Uterus (tissue), 4 donors: ENCODE data around the gene NHS. TPM values are rescaled to one million over a fixed set of nuclear protein-coding genes. Genes with fewer than 3 reads are reported as not detected.

ENCODE experiments used
- DNase-seq, 2 donors: peaks; one replicate each; pipeline ENCODE4 v3.0.0-alpha.2; 2019 to 2020
- H3K27ac ChIP-seq, 2 donors: fragments of 200-600 bp; sonication (generic); 1 replicate in 1 of 2; 2 replicates in 1 of 2; pipeline ENCODE4 v1.5.1; 2016 to 2018
- H3K27me3 ChIP-seq, 2 donors: fragments of 200-600 bp; sonication (generic); one replicate each; pipeline ENCODE4 v1.5.1; 2018 to 2019; ENCODE audit warnings: control low read depth in 1 of 2
- H3K36me3 ChIP-seq, 2 donors: fragments of 200-600 bp; sonication (generic); one replicate each; pipeline ENCODE4 v1.5.1; 2019; ENCODE audit warnings: control low read depth in 1 of 2
- H3K4me1 ChIP-seq, 2 donors: fragments of 200-600 bp; sonication (generic); one replicate each; pipeline ENCODE4 v1.5.1; 2018 to 2019; ENCODE audit warnings: control low read depth in 1 of 2
- H3K4me3 ChIP-seq, 2 donors: fragments of 200-600 bp; sonication (generic); 1 replicate in 1 of 2; 2 replicates in 1 of 2; pipeline ENCODE4 v1.5.1; 2018 to 2019; ENCODE audit warnings: mild to moderate bottlenecking in 1 of 2
- H3K9me3 ChIP-seq, 2 donors: fragments of 200-600 bp; sonication (generic); one replicate each; pipeline ENCODE4 v1.5.1; 2019; ENCODE audit warnings: control low read depth in 1 of 2
- POLR2A ChIP-seq, 2 donors: fragments of 450-650 bp; IDR thresholded peaks; one replicate each; pipeline ENCODE4 v1.6.1; 2016; ENCODE audit warnings: antibody characterized with exemption in 2 of 2, mild to moderate bottlenecking in 1 of 2, moderate library complexity in 1 of 2
- intact Hi-C: fragments of 100-400 bp; cut with DNase I; formaldehyde crosslinking; loops from one replicate; pipeline ENCODE4 v1.15.1; 2023; ENCODE audit warnings: low total_unique reads
- total RNA-seq, 4 donors: library from RNA; depleted of rRNA in 3 of 4; stranded (reverse); fragments of >200 nt in 3 of 4; gene quantifications; one replicate each; pipeline versions ENCODE4 v1.1.0 to v1.2.4, GENCODE V29; 2014 to 2023
- TF ChIP-seq, protein P1 (sequence below), 4 experiments: fragments of 200-600 bp in 2 of 4; fragments of 450-650 bp in 2 of 4; sonication (generic) in 2 of 4; IDR thresholded peaks; one replicate each; pipeline ENCODE4 v1.5.1; 2016 to 2019; ENCODE audit warnings: antibody characterized with exemption in 4 of 4, mild to moderate bottlenecking in 2 of 4, moderate library complexity in 1 of 4
- donor health status: DM: yes; HTN: yes; CAD: no.

NHS gene
- total RNA-seq, 4 donors from 2014 or later, result 3.5 to 14.3 (median 9.5) TPM

DNA sequence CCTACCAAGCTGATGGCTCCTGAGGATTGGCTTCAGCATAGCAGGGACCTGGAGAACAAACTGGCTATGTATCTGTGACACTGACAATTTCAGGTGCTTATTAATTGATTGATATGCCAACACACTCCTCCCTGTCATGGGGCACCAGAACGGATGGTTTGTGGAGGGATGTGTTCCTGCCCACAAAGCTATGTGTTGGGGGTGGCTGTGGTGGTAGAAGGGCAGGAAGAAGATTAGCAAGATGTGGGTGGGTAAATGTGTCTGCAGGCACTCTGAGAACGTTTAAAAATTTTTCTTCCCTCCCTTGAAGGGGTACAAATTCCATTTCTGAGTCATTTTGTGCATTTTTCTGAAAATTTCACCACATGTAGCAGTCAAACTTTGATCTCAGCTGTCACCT, 307.3 kb downstream of the NHS start:
- no peaks in the 10 kb centered on the region for H3K27me3 ChIP-seq
- no peaks in the 10 kb centered on the region for H3K9me3 ChIP-seq
- H3K36me3 ChIP-seq, result no peaks in the 10 kb centered on the region
- TF ChIP-seq, protein P1, sequence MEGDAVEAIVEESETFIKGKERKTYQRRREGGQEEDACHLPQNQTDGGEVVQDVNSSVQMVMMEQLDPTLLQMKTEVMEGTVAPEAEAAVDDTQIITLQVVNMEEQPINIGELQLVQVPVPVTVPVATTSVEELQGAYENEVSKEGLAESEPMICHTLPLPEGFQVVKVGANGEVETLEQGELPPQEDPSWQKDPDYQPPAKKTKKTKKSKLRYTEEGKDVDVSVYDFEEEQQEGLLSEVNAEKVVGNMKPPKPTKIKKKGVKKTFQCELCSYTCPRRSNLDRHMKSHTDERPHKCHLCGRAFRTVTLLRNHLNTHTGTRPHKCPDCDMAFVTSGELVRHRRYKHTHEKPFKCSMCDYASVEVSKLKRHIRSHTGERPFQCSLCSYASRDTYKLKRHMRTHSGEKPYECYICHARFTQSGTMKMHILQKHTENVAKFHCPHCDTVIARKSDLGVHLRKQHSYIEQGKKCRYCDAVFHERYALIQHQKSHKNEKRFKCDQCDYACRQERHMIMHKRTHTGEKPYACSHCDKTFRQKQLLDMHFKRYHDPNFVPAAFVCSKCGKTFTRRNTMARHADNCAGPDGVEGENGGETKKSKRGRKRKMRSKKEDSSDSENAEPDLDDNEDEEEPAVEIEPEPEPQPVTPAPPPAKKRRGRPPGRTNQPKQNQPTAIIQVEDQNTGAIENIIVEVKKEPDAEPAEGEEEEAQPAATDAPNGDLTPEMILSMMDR (IDR thresholded peaks at IDR 0.05), result no peak
- no peak for TF ChIP-seq POLR2A (IDR thresholded peaks at IDR 0.05)
- no peaks in the 10 kb centered on the region for H3K4me1 ChIP-seq
- H3K27ac ChIP-seq, result no peak overlapping the region
- DNase-seq, result no peak
- intact Hi-C loops, result no loop called here
- no peak overlapping the region for H3K4me3 ChIP-seq

GRCh38 chrX:17685026-17685425, 310.0 kb downstream of the NHS start:
- intact Hi-C loops, result no loop called here
- no peaks in the 10 kb centered on the region for H3K36me3 ChIP-seq
- no peak overlapping the region for H3K27ac ChIP-seq
- H3K9me3 ChIP-seq, result no peaks in the 10 kb centered on the region
- no peaks in the 10 kb centered on the region for H3K4me1 ChIP-seq
- H3K27me3 ChIP-seq, result no peaks in the 10 kb centered on the region
- TF ChIP-seq, protein P1 (IDR thresholded peaks at IDR 0.05), result no peak
- TF ChIP-seq POLR2A (IDR thresholded peaks at IDR 0.05), result no peak
- DNase-seq, result no peak
- H3K4me3 ChIP-seq, result no peak overlapping the region

DNA sequence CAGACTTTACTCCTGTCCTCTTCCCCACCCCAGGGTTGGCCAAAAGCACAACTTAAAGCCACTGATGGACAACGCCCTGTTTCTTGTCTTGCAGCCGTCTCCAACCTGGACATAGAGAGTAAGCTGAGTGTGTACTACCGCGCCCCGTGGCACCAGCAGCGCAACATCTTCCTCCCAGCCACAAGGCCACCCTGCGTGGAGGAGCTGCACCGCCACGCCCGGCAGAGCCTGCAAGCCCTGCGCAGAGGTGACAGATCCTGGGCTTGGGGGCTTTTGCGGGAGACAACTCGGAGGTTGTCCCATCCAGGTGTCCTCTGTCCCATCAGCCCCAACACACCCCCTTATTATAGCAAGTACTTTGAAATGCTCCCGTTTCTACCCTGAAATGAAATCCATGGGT, 312.6 kb downstream of the NHS start:
- no peaks in the 10 kb centered on the region for H3K4me1 ChIP-seq
- DNase-seq, result no peak
- no peaks in the 10 kb centered on the region for H3K36me3 ChIP-seq
- H3K9me3 ChIP-seq, result no peaks in the 10 kb centered on the region
- H3K27me3 ChIP-seq, result no peaks in the 10 kb centered on the region
- no peak for TF ChIP-seq POLR2A (IDR thresholded peaks at IDR 0.05)
- TF ChIP-seq, protein P1 (IDR thresholded peaks at IDR 0.05), result no peak
- intact Hi-C loops, result no loop called here
- H3K27ac ChIP-seq, result no peak overlapping the region
- no peak overlapping the region for H3K4me3 ChIP-seq

- Histone ChIP-seq H3K4me1 (no peaks in the 10 kb centered on the region), H3K36me3 (no peaks in the 10 kb centered on the region), H3K9me3 (no peaks in the 10 kb centered on the region), H3K27ac (peak overlapping the region; percentile 42 to 50), H3K27me3 (no peaks in the 10 kb centered on the region), H3K4me3 (no peak overlapping the region)
- intact Hi-C loops, result no loop called here
- TF ChIP-seq, protein P1 (IDR thresholded peaks at IDR 0.05), result peak; percentile 59 to 78 (median 70)
- TF ChIP-seq POLR2A (IDR thresholded peaks at IDR 0.05), result no peak
- peak; percentile 39 to 76 for DNase-seq
Measured at GRCh38 chrX:17689971-17690409, 315.0 kb downstream of the NHS start.

DNA sequence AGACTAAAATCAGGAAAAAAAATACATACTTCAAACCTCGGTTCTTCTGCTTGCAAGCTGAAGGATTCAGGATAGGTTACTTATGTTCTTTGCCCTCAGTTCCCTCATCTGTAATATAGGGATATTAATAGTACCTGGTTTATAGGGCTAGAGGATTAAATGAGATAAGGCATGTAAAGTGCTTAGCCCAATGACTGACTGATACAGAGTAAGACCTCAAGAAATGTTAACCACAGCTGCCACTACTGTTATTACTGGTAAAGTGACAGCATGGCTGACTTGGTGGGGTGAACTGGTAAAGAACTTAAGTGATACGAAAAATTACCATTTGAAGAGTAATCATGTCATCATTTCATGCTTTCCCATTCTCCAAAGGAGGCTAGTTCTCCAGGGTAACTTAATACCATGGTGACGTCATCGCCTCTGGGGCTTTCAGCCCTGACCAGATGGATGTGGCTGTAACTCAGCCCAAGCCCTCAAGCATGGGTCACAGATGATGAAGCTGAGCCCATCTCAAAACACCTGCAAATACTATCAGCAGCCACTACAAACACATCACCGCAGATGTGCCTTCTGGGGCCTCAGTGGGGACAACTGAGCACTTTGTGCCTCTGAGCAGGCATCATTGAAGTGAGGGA, 317.8 kb downstream of the NHS start:
- Histone ChIP-seq H3K27me3 (no peaks in the 10 kb centered on the region), H3K9me3 (no peaks in the 10 kb centered on the region), H3K4me3 (no peak overlapping the region), H3K36me3 (no peaks in the 10 kb centered on the region), H3K27ac (no peak overlapping the region), H3K4me1 (no peaks in the 10 kb centered on the region)
- DNase-seq, result no peak
- TF ChIP-seq, protein P1 (IDR thresholded peaks at IDR 0.05), result no peak
- no peak for TF ChIP-seq POLR2A (IDR thresholded peaks at IDR 0.05)
- intact Hi-C loops, result no loop called here
